Left ventricle myocardium superior (tissue), 1 donor: ENCODE measurements around the gene SETD9. TPM values are rescaled to one million over a fixed set of nuclear protein-coding genes. Genes with fewer than 3 reads are reported as not detected.

Experiments used
- total RNA-seq: library from RNA; stranded (reverse); fragmentation: NEBNext Ultra II Directional; extraction: Animal tissue kit (Norgen Biotek cat#: 25700); gene quantifications from one replicate; pipeline ENCODE4 v1.2.1, GENCODE V29; 2021
- donor health status: DM: no; HTN: yes; CAD: no; lungs with severe emphysema.

Gene SETD9
- total RNA-seq, 1 donor from 2014 or later: 18.9 TPM

Other genes starting within 250 kb of the SETD9 start
- gene MAP3K1, start 94.0 kb upstream of the SETD9 start, total RNA-seq: 6.5 TPM
- 16.1 TPM for gene MIER3, start 42.5 kb downstream of the SETD9 start, total RNA-seq